ENCODE data around the gene TMEM253.

The TMEM253 gene

DNA sequence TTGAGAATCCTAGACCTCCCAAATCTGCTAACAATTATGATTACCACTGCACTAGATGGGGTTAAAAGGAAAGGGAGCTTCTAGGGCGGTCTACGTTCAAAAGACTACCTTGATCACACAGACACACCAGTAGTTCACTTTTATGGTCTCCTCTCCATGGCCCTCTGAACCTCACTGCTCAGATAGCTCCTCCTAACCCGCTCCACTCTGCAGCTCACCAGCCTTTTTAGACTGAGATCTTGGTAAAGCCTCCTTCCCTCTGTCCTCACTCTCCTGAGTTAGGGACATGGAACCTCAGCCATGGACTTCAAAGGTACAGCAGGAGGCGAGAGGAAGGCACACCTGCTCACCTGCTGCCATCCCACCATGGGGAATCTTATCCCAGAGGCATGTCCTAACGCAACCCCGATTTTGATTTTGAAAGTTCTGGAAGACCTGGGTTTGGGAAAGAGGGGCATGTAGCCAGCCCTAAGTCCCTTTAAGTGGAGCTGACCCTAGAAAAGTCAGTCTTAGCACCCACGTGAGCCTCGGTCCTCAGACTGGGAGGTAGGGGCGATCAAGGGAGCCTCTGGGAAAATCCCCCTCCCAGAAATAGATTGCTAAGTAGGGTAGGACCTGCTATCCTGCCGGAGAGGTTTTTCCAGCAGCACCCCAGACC, 3.8 kb upstream of the TMEM253 start:
- ATAC-seq (replicated peaks; ENCODE audit: extremely low read depth, poor library complexity, severe bottlenecking) (no peak), DNase-seq (ENCODE audit: low spot score in 2 of 2) (no peak)
- Mint-ChIP-seq H3K9me3 (no peaks in the 10 kb centered on the region), H3K27ac (ENCODE audit: low read depth) (peak overlapping the region; percentile 71), H3K27me3 (peaks cover 10% of the 10 kb centered on the region), H3K4me1 (peaks cover 20% of the 10 kb centered on the region), H3K4me3 (peak overlapping the region; percentile 77), H3K36me3 (ENCODE audit: insufficient read depth) (peaks cover 4% of the 10 kb centered on the region)

DNA sequence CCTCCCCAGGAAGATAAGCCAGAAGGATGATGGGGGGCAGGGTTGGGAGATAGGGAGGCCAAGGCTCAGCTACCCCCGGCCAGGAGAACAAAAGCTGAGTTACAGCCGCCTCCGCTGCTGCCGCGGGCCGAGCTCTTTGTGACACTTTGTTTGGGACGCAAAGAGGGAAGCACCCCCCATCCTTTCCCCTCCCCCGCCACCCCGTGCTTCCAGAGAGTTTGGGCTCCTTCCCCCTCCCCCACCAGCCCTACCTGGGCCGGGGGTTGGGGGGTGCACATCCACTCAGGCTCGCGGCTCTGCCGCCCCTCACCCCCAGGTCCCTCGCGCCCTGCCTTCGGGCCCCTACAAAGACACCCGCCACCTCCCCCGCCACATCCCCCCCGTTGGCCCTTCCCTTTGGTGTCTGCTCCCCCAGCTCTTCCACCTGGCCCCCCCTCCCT, 3.2 kb upstream of the TMEM253 start:
- ATAC-seq (replicated peaks; ENCODE audit: extremely low read depth, poor library complexity, severe bottlenecking), result no peak
- peaks cover 23% of the 10 kb centered on the region for H3K4me1 Mint-ChIP-seq
- peak overlapping the region; percentile 71 for H3K27ac Mint-ChIP-seq (ENCODE audit: low read depth)
- H3K4me3 Mint-ChIP-seq, result peak overlapping the region; percentile 77
- no peak for DNase-seq (ENCODE audit: low spot score in 2 of 2)
- peaks cover 10% of the 10 kb centered on the region for H3K27me3 Mint-ChIP-seq
- H3K36me3 Mint-ChIP-seq (ENCODE audit: insufficient read depth), result peaks cover 4% of the 10 kb centered on the region
- H3K9me3 Mint-ChIP-seq, result no peaks in the 10 kb centered on the region

DNA sequence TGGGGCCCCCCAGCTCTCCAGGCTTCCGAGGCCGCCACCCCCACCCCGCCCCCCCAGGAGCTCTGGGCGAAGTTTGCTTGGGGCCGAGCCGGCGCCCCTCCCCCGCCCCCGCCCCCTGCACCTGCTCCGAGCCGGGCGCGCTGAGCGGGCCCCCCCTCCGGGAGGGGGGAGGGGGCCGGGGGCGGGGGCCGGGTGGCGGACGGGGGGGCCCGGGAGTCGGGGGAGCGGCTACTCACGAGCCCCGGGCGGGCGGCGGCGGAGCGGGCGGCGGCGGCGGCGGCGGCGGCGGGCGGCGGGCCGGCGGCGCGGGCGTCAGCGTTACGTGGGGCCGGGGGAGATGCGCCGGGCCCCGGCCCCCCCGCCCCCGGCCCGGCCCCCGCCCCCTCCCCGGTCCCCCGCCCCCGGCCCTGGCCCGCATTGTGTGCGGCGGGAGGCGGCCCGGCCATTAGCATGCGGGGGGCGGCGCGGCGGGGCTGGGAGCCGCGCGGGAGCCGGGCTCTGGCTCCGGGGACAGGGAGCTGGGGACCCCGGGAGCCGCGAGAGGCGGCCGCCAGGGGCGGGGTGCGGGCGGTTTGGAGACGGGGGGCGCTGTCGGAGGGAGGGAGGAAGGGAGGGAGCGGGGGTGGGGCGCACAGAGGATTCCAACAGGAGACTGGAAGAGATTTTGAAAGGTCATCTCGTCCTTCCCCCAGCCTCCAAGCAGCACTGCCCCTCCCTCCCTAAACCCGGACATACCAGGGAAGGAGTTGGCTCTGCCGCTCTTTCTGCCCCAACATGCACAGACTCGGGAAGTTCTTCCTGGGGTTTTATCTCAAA, 2.6 kb upstream of the TMEM253 start, which contains the start of gene ZNF219:
TSS of gene ZNF219 (minus strand) at position 580 of the 816 bp plus-strand sequence. CDS start 5,064 bp downstream, outside the sequence.
- Mint-ChIP-seq H3K36me3 (ENCODE audit: insufficient read depth) (peaks cover 4% of the 10 kb centered on the region), H3K4me3 (peak within 1 kb of the TSS; percentile 86), H3K4me1 (peaks cover 19% of the 10 kb centered on the region), H3K9me3 (no peaks in the 10 kb centered on the region), H3K27ac (ENCODE audit: low read depth) (peak within 1 kb of the TSS; percentile 80), H3K27me3 (peaks cover 10% of the 10 kb centered on the region)
- ATAC-seq (replicated peaks; ENCODE audit: extremely low read depth, poor library complexity, severe bottlenecking), result peak; percentile 33
- DNase-seq (ENCODE audit: low spot score in 2 of 2), result no peak

DNA sequence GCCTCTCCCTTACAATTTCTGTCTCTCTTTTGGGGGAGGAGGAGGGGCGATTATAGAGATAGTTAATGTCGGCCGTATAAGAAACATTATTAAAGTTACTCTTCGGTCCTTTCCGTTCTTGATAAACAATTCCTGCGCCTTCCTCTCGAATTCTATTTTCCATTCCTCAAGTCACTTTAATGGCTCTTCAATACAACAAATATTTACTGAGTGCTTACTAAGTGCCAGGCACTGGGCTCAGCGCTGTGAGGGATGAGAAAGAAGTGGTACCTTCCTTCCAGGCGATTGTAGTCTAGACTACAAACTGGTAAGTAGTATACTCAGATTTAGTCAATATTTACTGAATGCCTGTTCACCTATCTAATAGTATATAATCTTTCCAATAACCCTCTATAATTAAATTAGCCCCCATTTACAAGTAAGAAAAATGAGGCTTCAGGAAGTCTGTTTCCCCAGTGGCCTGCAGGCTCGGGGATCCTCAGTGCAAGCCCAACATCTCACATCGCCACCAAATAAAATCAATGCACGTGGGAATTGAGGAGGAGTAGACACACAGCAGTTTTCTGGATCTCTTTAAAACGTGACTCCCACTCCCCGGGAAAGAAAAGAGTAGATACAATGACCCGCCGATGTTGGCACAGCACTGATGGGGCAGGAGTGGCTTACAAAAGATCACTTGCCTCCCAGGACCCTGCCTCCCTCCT, 1.8 kb upstream of the TMEM253 start:
- peaks cover 22% of the 10 kb centered on the region for H3K4me1 Mint-ChIP-seq

DNA sequence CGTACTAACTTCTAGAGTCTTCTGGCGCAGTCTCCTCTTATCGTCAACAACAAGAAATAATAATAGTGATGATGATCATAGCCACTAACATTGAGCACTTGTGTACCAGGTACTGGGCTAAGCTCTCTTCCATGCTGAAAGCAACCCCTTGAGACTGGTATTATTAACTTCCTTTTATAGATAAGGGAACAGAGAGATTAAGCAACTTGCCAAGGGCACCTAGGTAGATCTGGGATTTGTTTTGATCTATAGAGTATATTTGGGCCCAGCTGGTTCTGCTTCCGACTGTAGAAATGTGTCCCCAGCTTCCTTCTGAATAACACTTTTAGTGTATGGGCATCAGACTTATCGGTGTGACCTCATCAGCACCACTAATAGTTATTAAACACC, 1.3 kb upstream of the TMEM253 start:
- Mint-ChIP-seq H3K9me3 (no peaks in the 10 kb centered on the region), H3K4me1 (peaks cover 26% of the 10 kb centered on the region), H3K27ac (ENCODE audit: low read depth) (peak overlapping the region; percentile 80), H3K36me3 (ENCODE audit: insufficient read depth) (peaks cover 7% of the 10 kb centered on the region), H3K4me3 (peak overlapping the region; percentile 86), H3K27me3 (peaks cover 10% of the 10 kb centered on the region)
- ATAC-seq (replicated peaks; ENCODE audit: extremely low read depth, poor library complexity, severe bottlenecking), result no peak
- no peak for DNase-seq (ENCODE audit: low spot score in 2 of 2)

More for the DNA sequence above, 1.8 kb upstream of the TMEM253 start:
- Mint-ChIP-seq H3K27ac (ENCODE audit: low read depth) (peak overlapping the region; percentile 80), H3K27me3 (peaks cover 10% of the 10 kb centered on the region), H3K36me3 (ENCODE audit: insufficient read depth) (peaks cover 4% of the 10 kb centered on the region), H3K4me3 (peak overlapping the region; percentile 86), H3K9me3 (no peaks in the 10 kb centered on the region)
- DNase-seq (ENCODE audit: low spot score in 2 of 2) (no peak), ATAC-seq (replicated peaks; ENCODE audit: extremely low read depth, poor library complexity, severe bottlenecking) (no peak)

DNA sequence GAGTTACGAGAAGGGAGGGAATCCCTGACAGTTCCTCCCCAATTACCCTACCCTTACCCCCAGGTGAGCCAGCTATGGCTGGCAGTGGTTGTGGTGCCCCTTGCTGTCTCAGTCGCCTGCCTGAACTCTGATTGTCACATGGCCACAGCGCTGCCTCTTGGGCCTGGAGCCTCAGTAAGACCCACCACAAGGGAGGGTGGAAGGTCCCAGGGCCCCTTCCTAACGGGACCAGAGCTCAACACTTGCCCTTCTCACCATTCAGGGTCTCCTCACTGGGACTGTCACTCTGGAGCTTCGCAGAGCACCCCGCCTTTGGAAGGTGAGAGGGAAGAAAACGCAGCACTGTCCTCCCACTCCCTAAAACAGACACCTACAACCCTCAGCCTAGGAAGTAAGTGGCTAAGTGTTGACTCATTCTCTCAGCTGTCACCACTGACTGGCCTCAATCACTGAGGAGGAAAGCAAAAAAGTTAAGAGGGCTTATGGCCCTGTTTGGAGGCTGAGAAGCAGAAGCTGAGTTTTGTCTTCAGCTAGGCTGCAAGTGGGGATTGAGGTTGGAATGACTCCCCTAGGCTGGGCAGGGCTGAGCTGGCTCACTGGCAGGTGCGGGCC, 1.0 kb downstream of the TMEM253 start:
- H3K4me3 Mint-ChIP-seq, result peak overlapping the region; percentile 30
- H3K4me1 Mint-ChIP-seq, result peaks cover 33% of the 10 kb centered on the region
- DNase-seq (ENCODE audit: low spot score in 2 of 2) (no peak), ATAC-seq (replicated peaks; ENCODE audit: extremely low read depth, poor library complexity, severe bottlenecking) (no peak)
- no peaks in the 10 kb centered on the region for H3K9me3 Mint-ChIP-seq
- H3K27ac Mint-ChIP-seq (ENCODE audit: low read depth), result no peak overlapping the region
- H3K27me3 Mint-ChIP-seq, result peaks cover 10% of the 10 kb centered on the region
- H3K36me3 Mint-ChIP-seq (ENCODE audit: insufficient read depth), result peaks cover 7% of the 10 kb centered on the region

DNA sequence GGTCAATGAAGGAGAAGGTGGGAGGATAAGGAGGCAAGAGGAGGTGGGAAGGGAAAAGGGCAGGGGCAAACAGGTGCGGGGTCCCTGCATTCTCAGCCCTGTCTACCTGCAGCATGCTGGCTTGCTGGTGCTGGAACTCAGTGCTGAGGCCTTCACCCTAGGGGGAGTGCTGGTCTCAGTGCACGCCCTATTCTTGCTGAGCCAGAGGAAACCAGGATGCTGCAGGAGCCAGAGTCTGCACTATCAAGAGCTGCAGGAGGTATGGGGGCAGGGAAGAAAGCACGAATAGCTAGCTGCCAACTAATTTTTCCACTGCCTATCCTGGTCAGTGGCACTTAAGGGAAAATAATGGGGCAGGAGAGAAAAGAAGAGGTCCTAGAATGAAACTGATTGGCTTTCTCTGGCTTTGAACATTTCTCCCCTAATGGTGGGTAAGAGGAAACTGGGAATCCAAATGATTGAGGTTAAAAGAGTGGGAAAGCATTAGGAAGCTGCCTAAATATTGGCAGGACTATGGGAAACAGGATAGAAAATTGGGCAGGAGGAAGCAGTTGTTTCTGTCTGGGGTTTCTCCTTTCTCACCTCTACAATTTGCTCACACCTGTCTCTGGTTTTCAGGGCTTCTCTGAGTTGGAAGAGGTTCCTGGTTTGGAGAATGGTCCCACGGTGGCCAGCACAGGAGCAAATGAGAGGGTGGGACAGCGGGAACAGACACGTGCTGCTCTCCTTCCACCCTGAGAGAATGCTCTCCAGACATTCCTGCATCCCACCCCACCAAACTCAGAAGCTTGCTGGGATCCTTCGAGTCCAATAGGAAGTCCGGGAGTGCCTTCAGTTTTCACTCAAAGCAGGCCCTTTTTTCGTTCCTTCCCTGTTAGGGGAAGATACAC, 1.9 kb downstream of the TMEM253 start:
- ATAC-seq (replicated peaks; ENCODE audit: extremely low read depth, poor library complexity, severe bottlenecking) (no peak), DNase-seq (ENCODE audit: low spot score in 2 of 2) (no peak)
- Mint-ChIP-seq H3K27ac (ENCODE audit: low read depth) (peak overlapping the region; percentile 74), H3K9me3 (no peaks in the 10 kb centered on the region), H3K4me3 (peak overlapping the region; percentile 71), H3K27me3 (peaks cover 10% of the 10 kb centered on the region), H3K36me3 (ENCODE audit: insufficient read depth) (peaks cover 7% of the 10 kb centered on the region), H3K4me1 (peaks cover 35% of the 10 kb centered on the region)

DNA sequence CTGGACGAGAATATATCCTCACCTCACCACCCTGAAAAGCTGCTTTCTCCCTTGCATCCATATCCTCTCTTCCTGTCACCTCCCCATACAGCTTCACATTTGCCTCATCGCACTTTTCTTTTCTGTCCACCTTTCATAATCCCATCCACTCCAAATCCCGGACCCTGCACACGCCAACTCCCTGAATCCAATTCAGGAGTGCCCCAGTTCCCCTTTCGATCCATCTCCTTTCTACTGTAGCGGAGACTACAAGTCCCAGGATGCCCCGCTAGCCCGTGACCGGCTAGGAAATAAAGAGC, 2.5 kb downstream of the TMEM253 start:
- Mint-ChIP-seq H3K4me3 (peak overlapping the region; percentile 71), H3K27ac (ENCODE audit: low read depth) (peak overlapping the region; percentile 74), H3K27me3 (peaks cover 10% of the 10 kb centered on the region), H3K9me3 (no peaks in the 10 kb centered on the region), H3K4me1 (peaks cover 35% of the 10 kb centered on the region), H3K36me3 (ENCODE audit: insufficient read depth) (peaks cover 7% of the 10 kb centered on the region)
- no peak for DNase-seq (ENCODE audit: low spot score in 2 of 2)
- no peak for ATAC-seq (replicated peaks; ENCODE audit: extremely low read depth, poor library complexity, severe bottlenecking)

DNA sequence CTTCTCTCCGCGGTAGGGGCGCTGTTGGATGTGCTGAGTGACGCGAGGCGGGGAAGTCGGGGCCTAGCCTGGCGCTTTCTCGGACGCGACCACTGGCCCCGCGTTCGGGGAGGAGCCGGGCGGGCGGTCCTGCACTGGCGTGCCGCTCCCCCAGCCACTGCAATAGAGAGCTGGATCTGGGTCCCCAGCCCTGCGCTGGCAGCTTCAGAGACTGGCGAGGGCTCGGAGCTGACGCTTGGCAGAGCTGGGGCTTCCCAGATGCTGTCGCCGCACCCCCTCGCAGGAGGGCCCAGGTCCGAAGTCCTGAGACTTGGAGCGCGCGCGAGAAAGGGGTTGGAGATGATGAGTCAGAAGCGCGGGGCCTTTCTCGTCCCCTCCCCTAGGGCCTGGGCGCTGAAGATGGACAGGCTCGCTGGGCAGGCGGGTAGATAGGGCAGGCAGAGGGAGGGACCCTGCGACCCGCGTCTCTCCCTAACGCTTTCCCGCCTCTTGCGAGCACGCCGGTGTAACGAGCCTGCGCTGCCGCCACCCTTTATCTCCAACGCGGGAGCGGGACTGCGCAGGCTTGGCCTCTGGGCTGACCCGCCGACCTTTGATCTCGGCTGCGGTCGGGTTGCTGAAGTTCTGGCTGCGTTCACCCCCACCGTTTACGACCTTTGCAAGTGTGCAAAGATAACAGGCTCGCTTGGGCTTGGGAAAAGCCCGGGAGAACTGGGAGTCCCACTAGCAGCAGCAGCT, 3.0 kb downstream of the TMEM253 start:
- peaks cover 32% of the 10 kb centered on the region for H3K4me1 Mint-ChIP-seq
- peaks cover 9% of the 10 kb centered on the region for H3K27me3 Mint-ChIP-seq
- peak overlapping the region; percentile 71 for H3K4me3 Mint-ChIP-seq
- H3K27ac Mint-ChIP-seq (ENCODE audit: low read depth), result peak overlapping the region; percentile 74
- peak; percentile 86 for ATAC-seq (replicated peaks; ENCODE audit: extremely low read depth, poor library complexity, severe bottlenecking)
- H3K36me3 Mint-ChIP-seq (ENCODE audit: insufficient read depth), result peaks cover 7% of the 10 kb centered on the region
- no peaks in the 10 kb centered on the region for H3K9me3 Mint-ChIP-seq
- DNase-seq (ENCODE audit: low spot score in 2 of 2), result peak; percentile 91

DNA sequence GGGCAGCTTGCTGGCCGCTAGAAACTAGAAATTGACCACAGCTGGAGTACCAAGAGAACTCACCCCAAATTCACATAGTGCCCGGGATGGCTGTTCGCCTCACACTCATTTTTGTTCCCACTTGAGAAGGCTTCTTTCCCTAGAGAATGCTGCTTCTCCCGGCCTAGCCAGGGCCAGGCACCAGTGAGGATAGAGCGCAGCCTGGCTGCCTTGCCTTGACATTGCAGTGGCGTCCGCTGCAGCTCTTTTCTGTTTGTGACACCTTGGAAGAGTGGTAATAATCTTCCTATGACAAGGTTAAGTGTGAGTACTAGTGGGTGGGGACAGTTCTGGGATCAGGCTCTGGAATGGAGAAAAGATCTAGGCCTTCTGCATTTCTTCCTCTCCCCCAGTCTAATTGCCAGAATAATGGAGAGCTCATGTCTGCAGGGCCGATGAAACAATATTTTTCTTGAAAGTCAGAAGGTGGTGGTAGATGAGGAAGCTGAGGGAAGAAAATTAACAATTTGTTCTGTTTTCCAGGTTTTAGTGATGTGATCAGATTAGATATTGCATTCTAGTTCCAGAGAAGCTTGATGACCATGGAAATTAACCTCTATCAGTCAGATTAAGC, 3.7 kb downstream of the TMEM253 start:
- no peaks in the 10 kb centered on the region for H3K9me3 Mint-ChIP-seq
- peak overlapping the region; percentile 71 for H3K4me3 Mint-ChIP-seq
- peaks cover 25% of the 10 kb centered on the region for H3K4me1 Mint-ChIP-seq
- DNase-seq (ENCODE audit: low spot score in 2 of 2) (peak; percentile 32 to 44), ATAC-seq (replicated peaks; ENCODE audit: extremely low read depth, poor library complexity, severe bottlenecking) (peak; percentile 64)
- peaks cover 3% of the 10 kb centered on the region for H3K27me3 Mint-ChIP-seq
- H3K36me3 Mint-ChIP-seq (ENCODE audit: insufficient read depth), result peaks cover 7% of the 10 kb centered on the region
- peak overlapping the region; percentile 74 for H3K27ac Mint-ChIP-seq (ENCODE audit: low read depth)

DNA sequence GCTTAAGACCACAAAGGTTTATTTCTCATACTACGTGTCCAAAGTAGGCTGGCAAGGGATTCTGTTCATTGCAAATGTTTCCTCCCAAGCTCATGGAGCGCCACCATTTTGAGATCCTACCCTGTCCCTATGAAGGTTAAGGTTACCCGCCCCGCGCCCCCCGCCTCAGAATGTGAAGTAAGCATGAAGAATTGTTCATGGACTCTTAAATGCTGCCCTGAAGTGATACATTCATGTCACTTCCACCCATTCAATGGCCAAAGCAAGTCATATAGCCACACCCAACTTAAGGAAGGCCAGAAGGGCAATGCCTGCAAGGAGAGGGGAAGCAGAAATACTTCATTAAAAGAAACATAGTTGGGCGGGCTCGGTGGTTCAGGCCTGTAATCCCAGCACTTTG, 4.2 kb downstream of the TMEM253 start:
- Mint-ChIP-seq H3K36me3 (ENCODE audit: insufficient read depth) (peaks cover 7% of the 10 kb centered on the region), H3K27ac (ENCODE audit: low read depth) (peak overlapping the region; percentile 74), H3K9me3 (no peaks in the 10 kb centered on the region), H3K4me1 (peaks cover 25% of the 10 kb centered on the region), H3K27me3 (no peaks in the 10 kb centered on the region), H3K4me3 (peak overlapping the region; percentile 71)
- no peak for ATAC-seq (replicated peaks; ENCODE audit: extremely low read depth, poor library complexity, severe bottlenecking)
- DNase-seq (ENCODE audit: low spot score in 2 of 2), result no peak

All from central memory CD8-positive, alpha-beta T cell (primary cell).